ENCODE results near the gene OR1I1.
"Not testable (repeated sequence)": the region's sequence is repeated elsewhere in the genome, so short reads cannot be mapped to it uniquely, and the experiment has no call there.

DNA sequence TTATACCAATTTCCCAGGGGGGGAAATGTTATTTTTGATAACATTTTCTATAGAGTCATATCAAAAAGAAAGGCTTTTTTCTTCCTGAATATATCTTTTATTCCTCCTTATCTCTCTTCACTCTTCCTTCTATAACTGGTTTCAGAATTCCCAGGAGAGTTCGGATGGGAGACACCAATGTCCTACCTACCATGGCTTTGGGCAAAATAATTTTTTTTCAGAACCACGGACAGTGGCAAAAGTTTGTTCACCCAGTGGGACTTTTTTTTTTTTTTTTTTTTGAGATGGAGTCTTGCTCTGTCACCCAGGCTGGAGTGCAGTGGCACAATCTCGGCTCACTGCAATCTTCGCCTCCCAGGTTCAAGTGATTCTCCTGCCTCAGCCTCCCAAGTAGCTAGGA, 2.0 kb upstream of the OR1I1 start:
- not testable (repeated sequence) for TF ChIP-seq POLR2AphosphoS5 (IDR thresholded peaks at IDR 0.05; ENCODE audit: low read depth, low read length); POLR2A (IDR thresholded peaks at IDR 0.05; ENCODE audit: low read depth, low read length); TAF1 (IDR thresholded peaks at IDR 0.05; ENCODE audit: borderline replicate concordance, low read depth, low read length)
